Measurements from ENCODE around the gene AXIN2.

The AXIN2 gene

GRCh38 chr17:65565559-65565958 is 4.1 kb upstream of the AXIN2 start:
- TF ChIP-seq POLR2A (IDR thresholded peaks at IDR 0.05; ENCODE audit: low read depth, low read length), result no peak
- DNase-seq (ENCODE audit: insufficient read length, low spot score) (no peak), FAIRE-seq (no peak)

GRCh38 chr17:65564793-65565192 is 3.3 kb upstream of the AXIN2 start:
- DNase-seq (ENCODE audit: insufficient read length, low spot score) (no peak), FAIRE-seq (no peak)
- TF ChIP-seq POLR2A (IDR thresholded peaks at IDR 0.05; ENCODE audit: low read depth, low read length), result no peak

- DNase-seq (ENCODE audit: insufficient read length, low spot score) (no peak), FAIRE-seq (no peak)
- TF ChIP-seq POLR2A (IDR thresholded peaks at IDR 0.05; ENCODE audit: low read depth, low read length), result no peak
Observed at GRCh38 chr17:65562206-65562531, 721 bp upstream of the AXIN2 start.

GRCh38 chr17:65560628-65561451 is 608 bp downstream of the AXIN2 start:
- no peak for FAIRE-seq
- DNase-seq (ENCODE audit: insufficient read length, low spot score), result peak; percentile 92

GRCh38 chr17:65559804-65560627 is 1.4 kb downstream of the AXIN2 start:
- FAIRE-seq, result no peak
- no peak for TF ChIP-seq POLR2A (IDR thresholded peaks at IDR 0.05; ENCODE audit: low read depth, low read length)
- no peak for DNase-seq (ENCODE audit: insufficient read length, low spot score)

More at GRCh38 chr17:65560628-65561451, 608 bp downstream of the AXIN2 start:
- no peak for TF ChIP-seq POLR2A (IDR thresholded peaks at IDR 0.05; ENCODE audit: low read depth, low read length)

DNA sequence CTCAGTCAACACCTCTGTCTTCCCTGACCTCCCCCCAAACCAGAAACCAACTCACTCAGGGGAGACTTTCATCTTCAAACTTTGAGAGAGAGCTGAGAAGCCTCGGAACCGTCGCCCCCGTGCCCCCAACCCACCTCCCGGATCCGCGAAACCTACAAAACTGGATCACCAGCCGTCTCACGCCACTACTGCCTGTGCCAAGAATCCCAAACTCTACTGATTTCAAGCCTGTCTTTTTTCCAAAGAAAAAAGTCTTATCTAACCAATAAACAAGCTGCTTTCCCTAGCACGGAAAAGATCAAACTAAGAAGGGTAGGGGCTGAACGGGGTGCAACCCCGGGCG is 2.0 kb downstream of the AXIN2 start:
- DNase-seq (ENCODE audit: insufficient read length, low spot score), result no peak
- no peak for FAIRE-seq
- TF ChIP-seq POLR2A (IDR thresholded peaks at IDR 0.05; ENCODE audit: low read depth, low read length), result no peak

DNA sequence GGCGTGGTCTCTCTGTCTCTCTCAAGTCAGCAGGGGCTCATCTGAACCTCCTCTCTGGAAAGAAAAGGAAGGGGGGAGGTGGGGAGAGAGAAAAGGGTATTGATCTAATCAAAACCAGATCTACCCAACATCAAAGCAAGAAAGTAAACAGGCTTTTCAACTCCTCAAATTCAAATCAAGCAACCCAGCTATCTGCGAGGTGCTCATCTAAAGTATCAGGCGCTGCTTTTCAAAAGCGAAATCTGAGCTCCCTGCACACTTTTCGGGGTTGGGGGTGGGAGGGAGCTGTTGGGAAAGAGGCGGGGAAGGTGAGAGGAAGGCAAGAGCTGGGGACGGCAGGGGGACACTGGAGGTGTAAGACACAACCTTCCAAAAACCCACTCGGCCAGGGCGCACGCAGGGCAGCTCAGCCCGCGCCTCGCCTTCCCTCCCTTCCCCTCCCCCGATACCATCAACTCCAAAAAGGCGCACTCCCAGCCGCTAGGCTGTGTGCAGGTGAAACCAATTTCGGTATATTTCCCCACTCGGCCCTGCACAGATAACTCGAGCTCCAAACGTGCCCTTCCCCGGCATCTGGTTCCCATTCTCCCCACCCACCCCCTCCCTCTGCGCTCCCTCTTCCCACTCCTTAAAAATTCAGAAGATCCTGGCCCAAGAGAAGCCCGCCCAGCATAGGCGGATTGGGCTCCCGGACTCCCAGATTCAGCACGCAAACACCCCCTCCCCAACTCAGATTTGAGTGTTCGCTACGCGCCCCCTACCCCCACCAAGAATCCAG is 2.6 kb downstream of the AXIN2 start:
- FAIRE-seq (no peak), DNase-seq (ENCODE audit: insufficient read length, low spot score) (no peak)
- no peak for TF ChIP-seq POLR2A (IDR thresholded peaks at IDR 0.05; ENCODE audit: low read depth, low read length)

GRCh38 chr17:65558311-65558682 is 3.2 kb downstream of the AXIN2 start:
- no peak for FAIRE-seq
- no peak for TF ChIP-seq POLR2A (IDR thresholded peaks at IDR 0.05; ENCODE audit: low read depth, low read length)
- no peak for DNase-seq (ENCODE audit: insufficient read length, low spot score)

DNA sequence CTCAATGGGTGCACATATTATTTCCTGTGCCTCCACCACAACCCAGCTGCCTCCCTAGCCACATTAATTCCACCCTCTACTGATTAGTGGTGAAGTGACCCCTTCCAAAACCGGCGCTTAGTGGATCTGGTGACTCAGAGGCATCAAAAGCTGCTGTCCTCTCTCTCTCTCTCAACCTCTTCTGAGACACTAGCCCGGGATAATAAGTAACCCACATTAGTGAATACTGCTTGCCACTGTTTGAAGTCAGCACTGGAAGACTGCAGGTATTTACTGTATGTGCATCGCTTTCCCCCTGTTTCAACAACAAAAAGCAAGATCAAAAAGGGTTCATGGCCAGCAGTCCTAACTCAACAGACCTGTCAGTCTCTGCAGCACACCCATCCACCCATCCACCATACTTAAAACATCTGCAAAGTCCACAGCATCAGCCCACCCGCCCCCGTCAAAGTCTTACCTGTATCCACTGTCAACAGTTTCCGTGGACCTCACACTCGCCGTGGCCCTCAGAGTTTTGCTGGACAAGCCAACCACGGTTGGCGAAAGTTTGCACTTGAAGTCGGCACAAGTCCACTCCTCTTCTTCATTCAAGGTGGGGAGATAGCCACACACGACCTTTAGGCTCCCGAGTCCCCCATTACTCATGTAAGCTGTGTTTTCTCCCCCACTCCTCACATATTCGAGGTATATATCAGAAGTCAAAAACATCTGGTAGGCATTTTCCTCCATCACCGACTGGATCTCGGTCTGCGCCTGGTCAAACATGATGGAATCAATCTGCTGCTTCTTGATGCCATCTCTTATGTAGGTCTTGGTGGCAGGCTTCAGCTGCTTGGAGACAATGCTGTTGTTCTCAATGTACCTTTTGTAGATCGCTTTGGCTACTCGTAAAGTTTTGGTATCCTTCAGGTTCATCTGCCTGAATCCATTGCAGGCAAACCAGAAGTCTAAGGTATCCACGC is 3.8 kb downstream of the AXIN2 start:
- TF ChIP-seq POLR2A (IDR thresholded peaks at IDR 0.05; ENCODE audit: low read depth, low read length), result no peak
- DNase-seq (ENCODE audit: insufficient read length, low spot score) (no peak), FAIRE-seq (no peak)

- DNase-seq (ENCODE audit: insufficient read length, low spot score) (no peak), FAIRE-seq (no peak)
- TF ChIP-seq POLR2A (IDR thresholded peaks at IDR 0.05; ENCODE audit: low read depth, low read length), result no peak
Observed at GRCh38 chr17:65556910-65557348, 4.5 kb downstream of the AXIN2 start.

- no peak for FAIRE-seq
- no peak for TF ChIP-seq POLR2A (IDR thresholded peaks at IDR 0.05; ENCODE audit: low read depth, low read length)
Observed at GRCh38 chr17:65556014-65556909, 5.2 kb downstream of the AXIN2 start.

DNA sequence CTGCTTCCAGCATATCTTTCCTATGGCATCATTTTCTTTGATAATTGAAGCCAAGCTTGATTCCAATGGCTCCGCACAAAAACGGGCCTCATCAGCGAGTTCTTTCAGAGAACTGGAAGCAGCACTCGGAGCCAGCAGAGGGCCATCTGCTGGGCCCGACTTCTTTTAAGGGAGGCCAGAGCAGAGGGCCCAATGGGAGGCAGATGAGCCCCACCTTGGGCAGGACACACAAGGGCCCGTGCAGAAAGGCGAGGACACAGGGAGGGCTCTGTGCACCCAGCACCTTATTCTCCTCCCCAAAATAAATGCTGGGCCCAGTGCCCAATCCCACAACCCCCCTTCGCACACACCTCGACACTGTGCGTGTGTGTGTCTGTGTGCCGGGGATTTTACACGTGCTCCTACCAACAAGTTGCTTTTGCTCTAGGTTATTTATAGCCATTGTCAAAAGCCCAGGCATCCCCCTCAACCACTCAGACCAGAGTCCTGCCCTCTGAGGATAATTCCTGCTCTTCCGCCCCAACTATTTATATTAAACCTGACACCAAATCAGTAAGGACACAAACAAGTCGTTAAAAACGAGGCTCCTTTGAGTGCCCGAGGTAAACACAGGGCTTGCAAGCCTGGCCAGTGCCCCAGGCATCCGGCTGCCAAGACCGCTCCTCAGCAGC is 6.8 kb downstream of the AXIN2 start:
- FAIRE-seq (no peak), DNase-seq (ENCODE audit: insufficient read length, low spot score) (no peak)
- no peak for TF ChIP-seq POLR2A (IDR thresholded peaks at IDR 0.05; ENCODE audit: low read depth, low read length)

More at GRCh38 chr17:65556014-65556909, 5.2 kb downstream of the AXIN2 start:
- DNase-seq (ENCODE audit: insufficient read length, low spot score), result peak; percentile 88
